Stimulated activated naive CD8-positive, alpha-beta T cell treated with anti-CD3 and anti-CD28 coated beads, Interleukin-15, Interleukin-2, amounts not matched to agents 100 ng/mL and 50 ng/mL, for 24 hours (primary cell): ENCODE results near the gene PSMA2.

Experiments
- H3K27ac Mint-ChIP-seq: one replicate; pipeline ENCODE4 v1.8.0; 2021; ENCODE audit warnings: mild to moderate bottlenecking, mixed read lengths
- H3K27me3 Mint-ChIP-seq: one replicate; pipeline ENCODE4 v1.8.0; 2021; ENCODE audit warnings: mixed read lengths
- H3K36me3 Mint-ChIP-seq: one replicate; pipeline ENCODE4 v1.8.0; 2021; ENCODE audit warnings: low read depth, mixed read lengths
- H3K4me1 Mint-ChIP-seq: one replicate; pipeline ENCODE4 v1.8.0; 2021; ENCODE audit warnings: low read depth, mixed read lengths
- H3K4me3 Mint-ChIP-seq: one replicate; pipeline ENCODE4 v1.8.0; 2021; ENCODE audit warnings: mild to moderate bottlenecking, mixed read lengths
- H3K9me3 Mint-ChIP-seq: one replicate; pipeline ENCODE4 v1.8.0; 2021; ENCODE audit warnings: mixed read lengths

The PSMA2 gene

GRCh38 chr7:42953994-42954393 is 22.0 kb upstream of the PSMA2 start:
- no peaks in the 10 kb centered on the region for H3K4me1 Mint-ChIP-seq
- no peaks in the 10 kb centered on the region for H3K36me3 Mint-ChIP-seq
- no peaks in the 10 kb centered on the region for H3K27me3 Mint-ChIP-seq
- H3K27ac Mint-ChIP-seq = no peak overlapping the region
- peaks cover 8% of the 10 kb centered on the region for H3K9me3 Mint-ChIP-seq
- no peak overlapping the region for H3K4me3 Mint-ChIP-seq

DNA sequence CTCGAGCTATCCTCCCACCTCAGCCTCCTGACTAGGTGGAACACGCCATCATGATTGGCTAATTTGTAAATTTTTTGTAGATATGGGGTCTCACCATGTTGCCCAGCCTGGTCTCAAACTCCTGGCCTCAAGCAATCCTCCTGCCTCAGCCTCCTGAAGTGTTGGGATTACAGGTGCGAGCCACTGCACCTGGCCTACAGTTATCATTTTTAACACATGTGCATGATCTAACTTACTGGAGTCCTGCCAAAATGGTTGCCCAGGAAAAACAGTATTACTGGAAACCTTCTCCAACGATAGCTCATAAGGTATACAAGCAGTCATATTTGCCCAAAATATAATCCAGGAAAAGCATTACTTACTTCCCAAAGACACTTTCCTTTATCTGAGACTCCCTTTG is 20.4 kb upstream of the PSMA2 start:
- H3K27ac Mint-ChIP-seq = no peak overlapping the region
- H3K4me1 Mint-ChIP-seq = no peaks in the 10 kb centered on the region
- no peak overlapping the region for H3K4me3 Mint-ChIP-seq
- H3K27me3 Mint-ChIP-seq = no peaks in the 10 kb centered on the region
- no peaks in the 10 kb centered on the region for H3K36me3 Mint-ChIP-seq
- H3K9me3 Mint-ChIP-seq = peaks cover 8% of the 10 kb centered on the region

DNA sequence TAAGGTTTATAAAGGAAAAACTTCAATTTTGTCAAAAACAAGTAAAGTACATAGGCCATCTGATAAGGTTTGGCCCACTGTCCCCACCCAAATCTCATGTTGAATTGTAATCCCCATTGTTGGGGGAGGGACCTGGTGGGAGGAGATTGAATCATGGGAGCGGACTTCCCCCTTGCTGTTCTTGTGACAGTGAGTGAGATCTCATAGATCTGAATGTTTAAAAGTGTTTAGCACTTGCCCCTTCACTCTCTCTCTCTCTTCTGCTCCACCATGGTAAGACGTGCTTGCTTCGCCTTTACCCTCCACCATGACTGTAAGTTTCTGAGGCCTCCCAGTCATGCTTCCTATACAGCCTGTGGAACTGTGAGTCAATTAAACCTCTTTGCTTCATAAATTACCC is 18.4 kb upstream of the PSMA2 start:
- Mint-ChIP-seq H3K4me1 (peaks cover 8% of the 10 kb centered on the region), H3K27ac (no peak overlapping the region), H3K27me3 (no peaks in the 10 kb centered on the region), H3K9me3 (peaks cover 5% of the 10 kb centered on the region), H3K4me3 (no peak overlapping the region), H3K36me3 (no peaks in the 10 kb centered on the region)

GRCh38 chr7:42947521-42947920 is 15.5 kb upstream of the PSMA2 start:
- Mint-ChIP-seq H3K36me3 (no peaks in the 10 kb centered on the region), H3K4me1 (peaks cover 8% of the 10 kb centered on the region), H3K27ac (no peak overlapping the region), H3K9me3 (no peaks in the 10 kb centered on the region), H3K4me3 (no peak overlapping the region), H3K27me3 (no peaks in the 10 kb centered on the region)

DNA sequence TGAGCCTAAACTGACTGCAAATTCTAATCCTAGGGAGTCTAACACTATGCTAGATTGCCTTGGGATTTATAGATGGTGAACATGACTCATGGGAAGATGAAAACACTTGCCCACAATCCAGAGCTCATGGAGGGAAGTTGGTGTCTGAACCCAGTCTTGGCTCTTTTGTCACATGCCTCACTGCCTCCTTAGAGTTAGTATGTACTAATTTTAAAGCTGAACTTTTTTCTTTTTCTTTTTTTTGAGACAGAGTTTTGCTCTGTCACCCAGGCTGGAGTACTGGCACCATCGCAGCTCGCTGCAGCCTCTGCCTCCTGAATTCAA is 14.6 kb upstream of the PSMA2 start:
- no peaks in the 10 kb centered on the region for H3K9me3 Mint-ChIP-seq
- no peak overlapping the region for H3K27ac Mint-ChIP-seq
- H3K27me3 Mint-ChIP-seq = no peaks in the 10 kb centered on the region
- peaks cover 8% of the 10 kb centered on the region for H3K4me1 Mint-ChIP-seq
- no peak overlapping the region for H3K4me3 Mint-ChIP-seq
- H3K36me3 Mint-ChIP-seq = no peaks in the 10 kb centered on the region

DNA sequence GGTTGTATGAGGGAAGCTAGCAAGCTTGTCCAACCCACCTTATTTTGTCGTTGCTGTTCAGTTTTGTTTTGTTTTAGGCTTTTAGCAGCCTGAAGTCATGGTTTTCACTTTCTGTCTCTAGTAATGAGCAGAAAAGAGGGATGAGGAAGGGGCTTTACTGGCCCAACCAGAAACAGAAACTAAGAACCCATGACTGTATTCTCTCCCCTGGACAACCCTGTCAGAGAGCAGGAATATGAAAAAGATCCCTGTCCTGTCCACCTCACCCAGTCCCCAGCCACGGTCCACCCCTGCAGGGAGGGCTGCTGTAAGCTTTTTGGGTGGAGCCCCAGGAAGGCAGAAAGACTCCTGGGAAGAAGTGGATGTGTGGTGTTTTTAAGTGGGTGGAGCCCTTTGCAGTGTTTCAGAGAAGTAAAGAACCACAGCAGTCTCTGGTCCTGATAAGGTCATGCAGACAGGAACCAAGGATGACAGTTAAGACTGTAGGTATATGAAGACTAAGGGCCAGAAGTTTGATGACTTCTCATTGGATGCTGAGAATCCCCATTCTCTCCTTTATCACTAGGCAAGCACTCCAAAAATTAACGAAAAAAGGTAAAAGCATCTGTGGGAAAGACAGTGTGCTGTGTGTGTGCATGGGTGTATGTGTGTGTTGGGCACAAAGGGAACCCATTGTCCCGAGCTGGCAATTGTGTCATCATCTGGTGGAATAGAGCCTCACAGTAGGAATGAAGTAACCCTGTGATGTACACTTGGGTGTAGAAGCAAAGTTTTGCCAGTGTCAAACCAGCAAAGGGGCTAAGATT is 14.1 kb upstream of the PSMA2 start:
- Mint-ChIP-seq H3K4me3 (no peak overlapping the region), H3K27me3 (no peaks in the 10 kb centered on the region), H3K4me1 (peaks cover 8% of the 10 kb centered on the region), H3K9me3 (no peaks in the 10 kb centered on the region), H3K27ac (peak overlapping the region; percentile 40), H3K36me3 (no peaks in the 10 kb centered on the region)

GRCh38 chr7:42940985-42941847 is 9.2 kb upstream of the PSMA2 start:
- peaks cover 26% of the 10 kb centered on the region for H3K36me3 Mint-ChIP-seq
- peaks cover 33% of the 10 kb centered on the region for H3K4me1 Mint-ChIP-seq
- H3K27ac Mint-ChIP-seq = no peak overlapping the region
- no peaks in the 10 kb centered on the region for H3K27me3 Mint-ChIP-seq
- H3K9me3 Mint-ChIP-seq = no peaks in the 10 kb centered on the region
- H3K4me3 Mint-ChIP-seq = no peak overlapping the region

DNA sequence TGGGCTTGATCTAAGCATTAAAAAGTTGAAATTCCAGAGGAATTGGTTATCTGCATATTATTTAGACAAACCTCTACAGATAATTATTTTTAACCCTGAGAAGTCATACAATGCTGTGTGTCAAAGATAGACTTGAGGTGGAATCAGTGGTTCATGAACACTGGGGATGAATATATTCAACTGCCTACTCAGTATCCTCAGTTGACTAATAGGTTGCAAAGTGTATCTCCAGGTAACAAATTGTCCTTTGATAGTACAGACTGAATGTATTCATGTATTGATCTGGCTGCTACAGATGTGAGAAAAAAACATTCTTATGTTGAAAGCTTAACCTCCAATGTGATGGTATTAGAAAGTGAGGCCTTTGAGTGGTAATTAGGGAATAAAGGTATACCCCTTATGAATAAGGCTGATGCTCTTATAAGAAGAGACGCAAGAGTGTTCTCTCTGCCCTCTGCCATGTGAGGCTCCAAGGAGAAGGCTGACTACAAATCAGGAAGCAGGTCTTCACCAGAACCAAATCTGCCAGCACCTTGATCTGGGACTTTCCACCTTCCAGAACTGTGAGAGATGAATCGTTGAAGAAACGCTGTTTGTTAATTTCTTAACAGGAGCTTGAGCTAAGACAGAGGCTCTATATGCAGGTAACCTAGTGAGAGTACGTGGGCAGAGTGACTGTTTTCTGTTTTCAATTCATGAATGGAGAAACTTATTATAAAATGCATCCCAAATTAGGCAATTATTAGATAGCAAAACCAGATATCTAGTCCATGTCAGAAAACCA is 7.7 kb upstream of the PSMA2 start:
- Mint-ChIP-seq H3K4me1 (peaks cover 33% of the 10 kb centered on the region), H3K27ac (peak overlapping the region; percentile 68), H3K27me3 (no peaks in the 10 kb centered on the region), H3K36me3 (peaks cover 40% of the 10 kb centered on the region), H3K9me3 (no peaks in the 10 kb centered on the region), H3K4me3 (no peak overlapping the region)

GRCh38 chr7:42935861-42936260 is 3.9 kb upstream of the PSMA2 start:
- Mint-ChIP-seq H3K27ac (no peak overlapping the region), H3K27me3 (no peaks in the 10 kb centered on the region), H3K36me3 (peaks cover 50% of the 10 kb centered on the region), H3K9me3 (no peaks in the 10 kb centered on the region), H3K4me1 (peaks cover 57% of the 10 kb centered on the region), H3K4me3 (no peak overlapping the region)

DNA sequence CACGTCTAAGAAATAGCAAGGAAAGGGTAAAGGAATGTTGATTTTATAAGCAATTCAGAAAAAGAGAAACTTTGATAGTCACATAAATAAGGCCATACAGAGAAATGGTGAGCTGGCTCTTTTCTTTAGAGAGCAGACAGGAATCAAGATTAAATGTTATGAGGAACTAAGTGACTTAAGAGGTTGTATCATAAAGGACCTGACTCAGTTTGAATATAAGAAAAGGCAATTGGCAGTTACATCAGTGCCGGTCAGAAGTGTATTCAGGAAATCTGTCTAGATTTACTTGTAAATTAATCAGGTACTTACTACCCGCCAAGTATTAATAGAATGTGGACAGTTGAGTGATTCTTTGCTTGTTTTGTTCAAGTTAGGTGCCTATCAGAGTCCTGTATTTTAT is 2.3 kb upstream of the PSMA2 start:
- H3K27ac Mint-ChIP-seq = peak overlapping the region; percentile 72
- no peaks in the 10 kb centered on the region for H3K27me3 Mint-ChIP-seq
- H3K4me3 Mint-ChIP-seq = peak overlapping the region; percentile 100
- peaks cover 57% of the 10 kb centered on the region for H3K4me1 Mint-ChIP-seq
- no peaks in the 10 kb centered on the region for H3K9me3 Mint-ChIP-seq
- peaks cover 56% of the 10 kb centered on the region for H3K36me3 Mint-ChIP-seq

DNA sequence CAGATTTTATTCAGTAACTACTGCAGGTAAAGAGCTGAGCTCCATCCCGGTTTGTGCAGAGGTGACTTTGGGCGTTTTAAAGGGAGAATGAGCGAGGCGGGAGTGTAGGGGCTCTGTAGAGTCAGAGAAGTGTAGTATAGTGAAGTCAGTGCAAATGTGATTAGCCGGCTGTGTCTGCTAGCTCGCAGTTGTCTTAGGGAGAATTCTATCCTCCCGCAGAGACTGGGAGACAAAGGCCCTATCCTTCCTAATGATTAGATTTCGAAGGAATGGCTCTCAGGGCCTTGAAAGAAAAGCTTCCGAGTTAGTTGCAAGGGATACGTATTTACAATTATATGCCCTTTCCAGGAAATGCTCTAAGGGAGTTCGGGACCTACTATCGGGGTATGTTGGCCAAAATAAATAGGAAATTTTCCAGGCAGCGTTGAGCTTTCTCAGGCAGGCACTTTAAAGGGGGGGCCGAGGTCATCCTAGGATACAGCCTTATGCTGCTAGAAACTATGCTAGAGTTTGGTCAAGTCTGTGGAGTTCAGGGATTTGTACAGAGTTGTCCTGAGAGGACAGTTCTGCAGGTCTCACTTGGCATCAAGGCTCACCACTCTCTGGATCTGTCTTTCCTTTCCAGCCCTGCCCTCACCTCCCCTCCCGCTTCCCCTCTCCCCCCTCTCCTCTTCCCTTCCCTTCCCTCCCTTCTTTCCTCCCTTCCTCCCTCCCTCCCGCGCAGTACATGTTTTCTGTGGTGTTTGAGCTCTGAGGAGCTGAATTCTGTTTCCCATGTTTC is 1.0 kb upstream of the PSMA2 start:
- peaks cover 58% of the 10 kb centered on the region for H3K36me3 Mint-ChIP-seq
- no peaks in the 10 kb centered on the region for H3K9me3 Mint-ChIP-seq
- no peaks in the 10 kb centered on the region for H3K27me3 Mint-ChIP-seq
- H3K27ac Mint-ChIP-seq = peak overlapping the region; percentile 100
- peaks cover 65% of the 10 kb centered on the region for H3K4me1 Mint-ChIP-seq
- peak overlapping the region; percentile 100 for H3K4me3 Mint-ChIP-seq

DNA sequence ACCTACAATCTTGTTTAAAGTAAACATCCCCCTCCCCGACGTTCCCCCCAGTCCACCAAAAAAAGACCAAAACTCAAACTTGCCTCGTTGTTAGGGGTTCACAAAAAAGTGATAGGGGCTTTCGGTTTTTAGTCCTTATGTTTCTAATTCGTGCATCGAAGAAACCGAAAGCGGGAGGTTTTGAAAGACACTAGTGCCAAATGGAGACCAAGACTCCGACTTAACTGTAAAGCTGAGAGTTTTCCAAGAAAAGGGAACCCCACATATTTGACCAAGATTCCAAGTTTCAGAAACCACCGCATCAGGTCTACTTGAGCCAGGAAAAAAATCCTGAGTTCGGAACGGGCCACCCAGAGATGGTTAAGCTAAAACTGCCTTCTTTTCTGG is 534 bp downstream of the PSMA2 start:
- Mint-ChIP-seq H3K36me3 (peaks cover 61% of the 10 kb centered on the region), H3K27me3 (no peaks in the 10 kb centered on the region), H3K4me3 (peak overlapping the region; percentile 100), H3K4me1 (peaks cover 77% of the 10 kb centered on the region), H3K27ac (peak overlapping the region; percentile 100), H3K9me3 (no peaks in the 10 kb centered on the region)

DNA sequence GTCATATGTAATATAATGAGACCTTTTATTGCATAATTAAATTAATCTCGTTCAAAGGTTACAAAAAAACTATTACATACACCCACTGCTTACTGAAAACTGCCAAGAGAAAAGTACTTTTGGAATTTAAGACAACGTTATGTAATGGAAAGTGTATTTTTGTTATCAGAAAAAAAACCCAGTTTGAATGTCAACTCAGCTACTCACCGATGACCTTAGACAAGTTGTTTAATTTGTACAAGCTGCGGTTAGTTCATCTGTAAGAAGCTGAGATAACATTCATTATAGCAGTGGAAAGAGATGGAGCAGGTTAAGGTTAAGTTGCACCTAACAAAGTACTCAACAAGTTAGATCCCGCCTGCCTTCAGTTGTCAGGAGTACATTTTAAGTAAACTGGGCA is 1.1 kb downstream of the PSMA2 start:
- Mint-ChIP-seq H3K9me3 (no peaks in the 10 kb centered on the region), H3K27ac (peak overlapping the region; percentile 100)

DNA sequence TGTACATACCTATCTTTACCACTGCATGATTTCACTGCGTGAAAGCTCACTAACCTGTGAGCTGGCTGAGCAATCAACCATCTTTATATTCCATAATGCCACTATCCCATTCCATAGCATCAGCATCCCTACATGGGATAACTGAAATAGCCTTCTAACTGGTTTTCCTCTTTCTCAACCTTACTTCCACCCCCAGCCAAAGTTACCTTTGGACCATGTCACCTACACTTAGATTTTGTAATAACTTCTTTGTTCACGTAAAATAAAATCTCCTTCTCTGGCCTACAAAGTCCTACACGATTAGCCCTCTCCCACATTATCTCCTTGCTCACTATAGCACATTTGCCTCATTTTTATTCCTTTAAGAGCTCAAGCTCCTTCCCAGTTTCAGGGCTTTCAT is 2.5 kb downstream of the PSMA2 start:
- H3K36me3 Mint-ChIP-seq = peaks cover 64% of the 10 kb centered on the region
- no peaks in the 10 kb centered on the region for H3K27me3 Mint-ChIP-seq
- H3K9me3 Mint-ChIP-seq = no peaks in the 10 kb centered on the region
- H3K4me1 Mint-ChIP-seq = peaks cover 86% of the 10 kb centered on the region
- H3K4me3 Mint-ChIP-seq = peak overlapping the region; percentile 100
- H3K27ac Mint-ChIP-seq = peak overlapping the region; percentile 80

More for the DNA sequence above, 1.1 kb downstream of the PSMA2 start:
- Mint-ChIP-seq H3K27me3 (no peaks in the 10 kb centered on the region), H3K4me1 (peaks cover 78% of the 10 kb centered on the region), H3K4me3 (peak overlapping the region; percentile 100), H3K36me3 (peaks cover 62% of the 10 kb centered on the region)
